PC-3 (cell line): ENCODE data around the gene CD151. TPM values are rescaled to one million over a fixed set of nuclear protein-coding genes. Genes with fewer than 3 reads are reported as not detected.

Experiments
- ATAC-seq: fragments of 200-7000 bp; cut with Tn5 transposase; 2 replicates; pipeline ENCODE4 v1.9.1; 2020; ENCODE audit warnings: mild to moderate bottlenecking, moderate library complexity
- BruUV-seq: library from RNA; stranded (reverse); fragments of 400-500 nt; replicated peaks from 2 replicates; lab custom pipeline; 2021; lab: Mats Ljungman, UMichigan
- CTCF ChIA-PET: fragments of 300-600 bp; sonication (Branson Sonifier 250); formaldehyde crosslinking; loops from one replicate; lab custom pipeline; 2022; ENCODE audit warnings: antibody characterized with exemption; lab: Charles Lee
- POLR2A ChIA-PET: fragments of 300-600 bp; sonication (Branson Sonifier 250); formaldehyde crosslinking; loops from one replicate; lab custom pipeline; 2022; ENCODE audit warnings: antibody characterized with exemption; ENCODE audit not compliant: unreplicated experiment; lab: Charles Lee
- DNase-seq: peaks from one replicate; pipeline ENCODE4 v3.0.0-alpha.2; 2015
- H2AFZ ChIP-seq: fragments of 300-600 bp; sonication (generic); 2 replicates; pipeline ENCODE4 v1.6.0; 2016; ENCODE audit warnings: antibody characterized with exemption, low read length
- H3F3A ChIP-seq: fragments of 300-600 bp; sonication (generic); one replicate; pipeline ENCODE4 v1.6.0; 2017; ENCODE audit warnings: antibody characterized with exemption, low read length, control low read depth, mild to moderate bottlenecking; ENCODE audit not compliant: unreplicated experiment
- H3K27ac ChIP-seq: fragments of 300-600 bp; sonication (generic); 2 replicates; pipeline ENCODE4 v1.5.1; 2016; ENCODE audit warnings: mild to moderate bottlenecking, low read length
- H3K27me3 ChIP-seq: fragments of 300-600 bp; sonication (generic); 2 replicates; pipeline ENCODE4 v1.6.1; 2016; ENCODE audit warnings: low read length, mixed read lengths
- H3K36me3 ChIP-seq: fragments of 300-600 bp; sonication (generic); 2 replicates; pipeline ENCODE4 v1.6.1; 2016; ENCODE audit warnings: low read depth, mixed run types, low read length, mixed read lengths
- H3K4me1 ChIP-seq: fragments of 300-600 bp; sonication (generic); 2 replicates; pipeline ENCODE4 v1.5.1; 2016; ENCODE audit warnings: low read length; ENCODE audit not compliant: insufficient read depth
- H3K4me2 ChIP-seq: fragments of 300-600 bp; sonication (generic); 2 replicates; pipeline ENCODE4 v1.6.0; 2016; ENCODE audit warnings: low read length
- H3K4me3 ChIP-seq: fragments of 300-600 bp; sonication (generic); 2 replicates; pipeline ENCODE4 v1.5.1; 2016; ENCODE audit warnings: mild to moderate bottlenecking, low read length, mixed read lengths
- H3K79me2 ChIP-seq: fragments of 300-600 bp; sonication (generic); 2 replicates; pipeline ENCODE4 v1.6.1; 2017; ENCODE audit warnings: low read length, mixed read lengths
- H3K9ac ChIP-seq: fragments of 300-600 bp; sonication (generic); 2 replicates; pipeline ENCODE4 v1.6.0; 2016; ENCODE audit warnings: mild to moderate bottlenecking, low read length
- H3K9me2 ChIP-seq: fragments of 300-600 bp; sonication (generic); replicated peaks from 2 replicates; pipeline ENCODE4 v1.6.1; 2016; ENCODE audit warnings: mixed run types, low read length, mixed read lengths
- H3K9me3 ChIP-seq: fragments of 300-600 bp; sonication (generic); 2 replicates; pipeline ENCODE4 v1.6.1; 2016; ENCODE audit warnings: low read length, mixed read lengths
- H4K20me1 ChIP-seq: fragments of 300-600 bp; sonication (generic); 2 replicates; pipeline ENCODE4 v1.6.1; 2016; ENCODE audit warnings: low read length, mixed read lengths
- CTCF ChIP-seq: fragments of 300-600 bp; sonication (generic); conservative IDR thresholded peaks from 2 replicates; pipeline ENCODE4 v1.5.1; 2017; ENCODE audit warnings: antibody characterized with exemption, low read depth, mild to moderate bottlenecking, low read length
- EZH2 ChIP-seq: fragments of 300-600 bp; sonication (generic); IDR thresholded peaks from one replicate; pipeline ENCODE4 v1.6.1; 2017; ENCODE audit warnings: antibody characterized with exemption, mild to moderate bottlenecking, low read length; ENCODE audit not compliant: unreplicated experiment
- EZH2phosphoT487 ChIP-seq: fragments of 300-600 bp; sonication (generic); IDR thresholded peaks from 2 replicates; pipeline ENCODE4 v1.6.1; 2018; ENCODE audit warnings: mild to moderate bottlenecking, antibody characterized with exemption, low read length, borderline replicate concordance
- intact Hi-C: fragments of 100-400 bp; cut with micrococcal nuclease; formaldehyde crosslinking; loops from 2 replicates; pipeline ENCODE4 v1.9.0; 2023
- total RNA-seq: library from RNA; depleted of rRNA; stranded (reverse); fragments of >200 nt; gene quantifications from 2 replicates; pipeline ENCODE4 v1.2.3, GENCODE V29; 2014

The CD151 gene
- total RNA-seq, 1 experiment from 2014 or later: 469 TPM

- H3K79me2 ChIP-seq: peaks cover 24% of the 10 kb centered on the region
- H3F3A ChIP-seq: peaks cover 4% of the 10 kb centered on the region
- POLR2A ChIA-PET: no interaction called here
- H3K27ac ChIP-seq: no peak overlapping the region
- no peak for ATAC-seq
- no peak overlapping the region for H3K9ac ChIP-seq
- no peaks in the 10 kb centered on the region for H3K27me3 ChIP-seq
- no peaks in the 10 kb centered on the region for H3K9me2 ChIP-seq
- TF ChIP-seq CTCF (no peak), EZH2phosphoT487 (no peak), EZH2 (no peak)
- CTCF ChIA-PET: no interaction called here
- H4K20me1 ChIP-seq: no peaks in the 10 kb centered on the region
- BruUV-seq: no TSS peak
- no peaks in the 10 kb centered on the region; the same call in 1 of the 2 replicates for H3K36me3 ChIP-seq
- intact Hi-C loops: no loop called here
- peaks cover 19% of the 10 kb centered on the region for H3K4me1 ChIP-seq
- H3K9me3 ChIP-seq: no peaks in the 10 kb centered on the region
- no peak for DNase-seq
- no peak overlapping the region for H3K4me3 ChIP-seq
- no peak overlapping the region for H2AFZ ChIP-seq
- H3K4me2 ChIP-seq: no peak overlapping the region
Observed at GRCh38 chr11:793556-793955, 39.2 kb upstream of the CD151 start.

GRCh38 chr11:794013-794765, 38.6 kb upstream of the CD151 start:
- no peak overlapping the region for H3K9ac ChIP-seq
- H3F3A ChIP-seq: peaks cover 4% of the 10 kb centered on the region
- no peaks in the 10 kb centered on the region for H4K20me1 ChIP-seq
- H3K4me3 ChIP-seq: no peak overlapping the region
- no peaks in the 10 kb centered on the region for H3K27me3 ChIP-seq
- no peak overlapping the region; the same call in 1 of the 2 replicates for H3K4me2 ChIP-seq
- H3K79me2 ChIP-seq: peaks cover 24% of the 10 kb centered on the region
- ChIA-PET CTCF (no interaction called here), POLR2A (no interaction called here)
- TF ChIP-seq EZH2: no peak
- TF ChIP-seq EZH2phosphoT487: no peak
- TF ChIP-seq CTCF: no peak
- H3K27ac ChIP-seq: no peak overlapping the region
- ATAC-seq (no peak), DNase-seq (no peak)
- intact Hi-C loops: no loop called here
- H3K9me2 ChIP-seq: no peaks in the 10 kb centered on the region
- peaks cover 19% of the 10 kb centered on the region for H3K4me1 ChIP-seq
- BruUV-seq: no TSS peak
- no peaks in the 10 kb centered on the region for H3K9me3 ChIP-seq
- no peaks in the 10 kb centered on the region; the same call in 1 of the 2 replicates for H3K36me3 ChIP-seq
- no peak overlapping the region for H2AFZ ChIP-seq
